ENCODE results near the gene HCAR3.

- TF ChIP-seq POLR2AphosphoS5 (IDR thresholded peaks at IDR 0.05): no peak
- TF ChIP-seq CTCF (IDR thresholded peaks at IDR 0.05): no peak
- TF ChIP-seq EP300 (IDR thresholded peaks at IDR 0.05): no peak
Observed at GRCh38 chr12:122732170-122732569, 15.6 kb upstream of the HCAR3 start.

All from sigmoid colon (tissue), 4 donors.